Chondrocyte (in vitro differentiated cells): Measurements from ENCODE around the gene FHIT. TPM values are rescaled to one million over a fixed set of nuclear protein-coding genes. Genes with fewer than 3 reads are reported as not detected.
"Not testable (repeated sequence)": the region's sequence is repeated elsewhere in the genome, so short reads cannot be mapped to it uniquely, and the experiment has no call there.

ENCODE experiments used
- DNase-seq: peaks from one replicate; pipeline ENCODE4 v3.0.0; 2021; ENCODE audit warnings: mixed read lengths, low spot score
- H3K27ac Mint-ChIP-seq: one replicate; pipeline ENCODE4 v1.8.0; 2021; ENCODE audit warnings: mild to moderate bottlenecking, moderate library complexity, mixed read lengths; ENCODE audit not compliant: unreplicated experiment
- H3K27me3 Mint-ChIP-seq: 2 replicates; pipeline ENCODE4 v1.8.0; 2021; ENCODE audit warnings: low read depth, mixed read lengths
- H3K36me3 Mint-ChIP-seq: 2 replicates; pipeline ENCODE4 v1.8.0; 2021; ENCODE audit warnings: low read depth, mixed read lengths
- H3K4me1 Mint-ChIP-seq: 2 replicates; pipeline ENCODE4 v1.8.0; 2021; ENCODE audit warnings: low read depth, mild to moderate bottlenecking, mixed read lengths
- H3K4me3 Mint-ChIP-seq: one replicate; pipeline ENCODE4 v1.8.0; 2021; ENCODE audit warnings: mild to moderate bottlenecking, moderate library complexity, mixed read lengths; ENCODE audit not compliant: unreplicated experiment
- H3K9me3 Mint-ChIP-seq: 2 replicates; pipeline ENCODE4 v1.8.0; 2021; ENCODE audit warnings: low read depth, mixed read lengths
- total RNA-seq: library from RNA; stranded (reverse); gene quantifications from 3 replicates; pipeline ENCODE4 v1.2.1, GENCODE V29; 2021
- TF ChIP-seq, protein P1 (sequence below): fragments of 200-600 bp; sonication (generic); IDR thresholded peaks from 2 replicates; pipeline ENCODE4 v1.5.0; 2021; ENCODE audit warnings: antibody characterized with exemption, mild to moderate bottlenecking, moderate library complexity

FHIT gene
- total RNA-seq, 1 donor from 2014 or later, result 3.8 TPM

DNA sequence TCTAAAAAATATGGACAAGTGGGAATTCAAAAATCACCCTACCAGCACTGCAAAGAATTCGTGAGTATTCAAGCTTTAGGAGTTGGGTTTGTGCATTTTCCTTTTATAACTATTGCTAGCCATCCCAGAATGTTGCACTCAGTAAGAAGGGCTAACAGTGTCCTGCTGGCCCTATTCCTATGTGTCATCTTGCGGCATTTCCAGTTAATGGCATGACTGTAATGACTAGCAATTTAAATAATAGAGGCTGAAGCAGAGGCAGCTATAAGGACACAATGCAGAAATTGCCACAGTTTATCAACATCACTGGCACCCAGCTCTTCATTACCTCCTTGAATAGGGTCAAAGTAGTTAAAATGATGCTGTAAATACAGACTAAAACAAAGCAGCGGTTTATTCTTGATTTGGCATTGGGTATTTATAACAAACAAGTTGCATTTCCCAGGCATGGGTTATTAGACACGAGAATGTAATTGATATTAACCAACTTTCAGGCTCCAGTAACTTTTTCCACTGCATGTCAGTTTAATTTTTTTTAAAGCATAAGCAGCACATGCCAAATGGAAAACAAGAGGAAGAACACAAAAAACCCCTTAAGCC lies 177.6 kb downstream of the FHIT start:
- Mint-ChIP-seq H3K36me3 (no peaks in the 10 kb centered on the region), H3K27ac (no peak overlapping the region), H3K4me1 (no peaks in the 10 kb centered on the region), H3K9me3 (peaks cover 2% of the 10 kb centered on the region), H3K27me3 (peaks cover 2% of the 10 kb centered on the region), H3K4me3 (no peak overlapping the region)
- no peak for DNase-seq
- TF ChIP-seq, protein P1, sequence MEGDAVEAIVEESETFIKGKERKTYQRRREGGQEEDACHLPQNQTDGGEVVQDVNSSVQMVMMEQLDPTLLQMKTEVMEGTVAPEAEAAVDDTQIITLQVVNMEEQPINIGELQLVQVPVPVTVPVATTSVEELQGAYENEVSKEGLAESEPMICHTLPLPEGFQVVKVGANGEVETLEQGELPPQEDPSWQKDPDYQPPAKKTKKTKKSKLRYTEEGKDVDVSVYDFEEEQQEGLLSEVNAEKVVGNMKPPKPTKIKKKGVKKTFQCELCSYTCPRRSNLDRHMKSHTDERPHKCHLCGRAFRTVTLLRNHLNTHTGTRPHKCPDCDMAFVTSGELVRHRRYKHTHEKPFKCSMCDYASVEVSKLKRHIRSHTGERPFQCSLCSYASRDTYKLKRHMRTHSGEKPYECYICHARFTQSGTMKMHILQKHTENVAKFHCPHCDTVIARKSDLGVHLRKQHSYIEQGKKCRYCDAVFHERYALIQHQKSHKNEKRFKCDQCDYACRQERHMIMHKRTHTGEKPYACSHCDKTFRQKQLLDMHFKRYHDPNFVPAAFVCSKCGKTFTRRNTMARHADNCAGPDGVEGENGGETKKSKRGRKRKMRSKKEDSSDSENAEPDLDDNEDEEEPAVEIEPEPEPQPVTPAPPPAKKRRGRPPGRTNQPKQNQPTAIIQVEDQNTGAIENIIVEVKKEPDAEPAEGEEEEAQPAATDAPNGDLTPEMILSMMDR, result no peak

- Mint-ChIP-seq H3K36me3 (no peaks in the 10 kb centered on the region), H3K4me1 (no peaks in the 10 kb centered on the region), H3K4me3 (no peak overlapping the region), H3K27me3 (no peaks in the 10 kb centered on the region), H3K9me3 (peaks cover 2% of the 10 kb centered on the region), H3K27ac (no peak overlapping the region)
- TF ChIP-seq, protein P1, result no peak
- DNase-seq, result no peak
Observed at GRCh38 chr3:61068084-61068483, 183.2 kb downstream of the FHIT start.

DNA sequence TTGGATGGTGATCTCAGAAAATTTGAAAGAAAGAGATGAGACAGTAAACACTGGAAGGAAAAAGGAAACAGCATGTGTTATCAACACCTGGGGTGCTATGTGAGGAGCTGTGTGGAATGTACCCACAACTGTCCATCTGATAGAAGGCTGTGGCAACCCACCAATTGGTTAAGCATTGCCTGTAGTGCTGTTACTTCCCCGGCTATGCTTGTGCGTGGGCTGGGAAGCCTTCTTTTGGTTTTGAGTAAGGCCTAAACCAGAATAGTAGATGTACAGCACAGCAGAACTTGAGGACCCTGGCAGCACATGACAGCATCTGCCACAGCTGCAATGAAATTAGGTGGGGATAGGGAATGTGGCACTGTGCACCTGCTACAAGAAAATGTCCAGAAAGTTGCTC lies 184.5 kb downstream of the FHIT start:
- Mint-ChIP-seq H3K4me1 (no peaks in the 10 kb centered on the region), H3K27me3 (no peaks in the 10 kb centered on the region), H3K27ac (no peak overlapping the region), H3K9me3 (peaks cover 2% of the 10 kb centered on the region), H3K4me3 (no peak overlapping the region), H3K36me3 (no peaks in the 10 kb centered on the region)
- TF ChIP-seq, protein P1, result no peak
- no peak for DNase-seq

DNA sequence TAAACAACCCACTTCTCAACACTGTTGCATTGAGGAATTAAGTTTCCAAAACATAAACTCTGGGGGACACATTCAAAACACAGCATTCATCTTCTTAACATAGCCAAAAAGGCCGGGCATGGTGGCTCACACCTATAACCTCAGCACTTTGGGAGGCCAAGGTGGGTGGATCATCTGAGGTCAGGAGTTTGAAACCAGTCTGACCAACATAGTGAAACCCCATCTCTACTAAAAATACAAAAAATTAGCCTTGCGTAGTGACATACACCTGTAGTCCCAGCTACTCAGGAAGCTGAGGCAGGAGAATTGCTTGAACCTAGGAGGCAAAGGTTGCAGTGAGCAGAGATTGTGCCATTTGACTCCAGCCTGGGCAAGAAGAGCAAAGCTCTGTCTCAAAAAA lies 185.0 kb downstream of the FHIT start:
- not testable (repeated sequence) for H3K27me3 Mint-ChIP-seq, DNase-seq, H3K4me3 Mint-ChIP-seq, H3K9me3 Mint-ChIP-seq, H3K4me1 Mint-ChIP-seq, H3K36me3 Mint-ChIP-seq, H3K27ac Mint-ChIP-seq

GRCh38 chr3:61065451-61066011 lies 185.7 kb downstream of the FHIT start:
- Mint-ChIP-seq H3K4me1 (no peaks in the 10 kb centered on the region), H3K9me3 (peaks cover 2% of the 10 kb centered on the region), H3K27ac (no peak overlapping the region), H3K4me3 (no peak overlapping the region), H3K36me3 (no peaks in the 10 kb centered on the region), H3K27me3 (no peaks in the 10 kb centered on the region)
- DNase-seq, result no peak
- TF ChIP-seq, protein P1, result no peak
